WERI-Rb-1 (cell line): ENCODE measurements around the gene SHISAL2A.

Source experiments
- DNase-seq: peaks from one replicate; pipeline ENCODE4 v3.0.0-alpha.2; 2020
- H3K27ac ChIP-seq: fragments of 250-450 bp; sonication (Bioruptor Pico); 2 replicates; pipeline ENCODE4 v1.5.1; 2020; ENCODE audit warnings: mild to moderate bottlenecking, moderate library complexity
- H3K27me3 ChIP-seq: fragments of 250-450 bp; sonication (Bioruptor Pico); 2 replicates; pipeline ENCODE4 v1.5.1; 2021; ENCODE audit warnings: mild to moderate bottlenecking, low read depth, moderate library complexity; ENCODE audit not compliant: insufficient read depth, severe bottlenecking
- H3K36me3 ChIP-seq: fragments of 250-450 bp; sonication (Bioruptor Pico); 2 replicates; pipeline ENCODE4 v1.5.1; 2020; ENCODE audit warnings: mild to moderate bottlenecking, moderate library complexity
- H3K4me3 ChIP-seq: 2 replicates; pipeline ENCODE4 v1.5.1; 2011; ENCODE audit warnings: low read depth, mild to moderate bottlenecking, control low read depth, low read length
- H3K9me3 ChIP-seq: fragments of 250-450 bp; sonication (Bioruptor Pico); 2 replicates; pipeline ENCODE4 v1.5.1; 2021; ENCODE audit warnings: mild to moderate bottlenecking, moderate library complexity; ENCODE audit not compliant: severe bottlenecking
- CTCF ChIP-seq: IDR thresholded peaks from 2 replicates; pipeline ENCODE4 v1.5.1; 2011; ENCODE audit warnings: low read depth, mild to moderate bottlenecking, control low read depth, inconsistent platforms, low read length

SHISAL2A gene

GRCh38 chr1:52592637-52593323 lies 40.2 kb upstream of the SHISAL2A start:
- no peak for TF ChIP-seq CTCF
- Histone ChIP-seq H3K27ac (no peak overlapping the region), H3K27me3 (no peaks in the 10 kb centered on the region), H3K9me3 (no peaks in the 10 kb centered on the region), H3K36me3 (no peaks in the 10 kb centered on the region), H3K4me3 (no peak overlapping the region)
- no peak for DNase-seq

GRCh38 chr1:52593495-52593894 lies 39.5 kb upstream of the SHISAL2A start:
- TF ChIP-seq CTCF = no peak
- no peaks in the 10 kb centered on the region for H3K27me3 ChIP-seq
- no peaks in the 10 kb centered on the region for H3K36me3 ChIP-seq
- no peak overlapping the region for H3K4me3 ChIP-seq
- no peak for DNase-seq
- H3K27ac ChIP-seq = no peak overlapping the region
- no peaks in the 10 kb centered on the region for H3K9me3 ChIP-seq

GRCh38 chr1:52595061-52595460 lies 37.9 kb upstream of the SHISAL2A start:
- no peak overlapping the region for H3K27ac ChIP-seq
- peak; percentile 13 for DNase-seq
- no peak overlapping the region for H3K4me3 ChIP-seq
- no peaks in the 10 kb centered on the region for H3K9me3 ChIP-seq
- H3K36me3 ChIP-seq = no peaks in the 10 kb centered on the region
- H3K27me3 ChIP-seq = no peaks in the 10 kb centered on the region
- no peak for TF ChIP-seq CTCF

- no peaks in the 10 kb centered on the region for H3K36me3 ChIP-seq
- no peaks in the 10 kb centered on the region for H3K27me3 ChIP-seq
- H3K27ac ChIP-seq = no peak overlapping the region
- H3K9me3 ChIP-seq = no peaks in the 10 kb centered on the region
- no peak overlapping the region for H3K4me3 ChIP-seq
- TF ChIP-seq CTCF = no peak
- DNase-seq = no peak
Measured at GRCh38 chr1:52597912-52598311, 35.1 kb upstream of the SHISAL2A start.

GRCh38 chr1:52598729-52599128 lies 34.2 kb upstream of the SHISAL2A start:
- Histone ChIP-seq H3K9me3 (no peaks in the 10 kb centered on the region), H3K36me3 (no peaks in the 10 kb centered on the region), H3K27me3 (no peaks in the 10 kb centered on the region), H3K27ac (no peak overlapping the region), H3K4me3 (no peak overlapping the region)
- no peak for TF ChIP-seq CTCF
- DNase-seq = no peak

- Histone ChIP-seq H3K9me3 (no peaks in the 10 kb centered on the region), H3K27ac (no peak overlapping the region), H3K27me3 (no peaks in the 10 kb centered on the region), H3K36me3 (no peaks in the 10 kb centered on the region), H3K4me3 (no peak overlapping the region)
- no peak for DNase-seq
- TF ChIP-seq CTCF = no peak
Measured at GRCh38 chr1:52599236-52599635, 33.7 kb upstream of the SHISAL2A start.
